Upper lobe of right lung (tissue), 1 donor: Measurements from ENCODE around the gene ENPEP. TPM values are rescaled to one million over a fixed set of nuclear protein-coding genes. Genes with fewer than 3 reads are reported as not detected.
"Not testable (repeated sequence)": the region's sequence is repeated elsewhere in the genome, so short reads cannot be mapped to it uniquely, and the experiment has no call there.

Source experiments
- ATAC-seq: fragments of 200-7000 bp; cut with Tn5 transposase; one replicate; pipeline ENCODE4 v1.9.1; 2020; ENCODE audit warnings: mild to moderate bottlenecking, moderate library complexity
- DNase-seq: peaks from one replicate; pipeline ENCODE4 v3.0.0-alpha.2; 2020
- H3K27ac ChIP-seq: fragments of 200-600 bp; one replicate; pipeline ENCODE4 v1.8.0; 2022
- H3K27me3 ChIP-seq: fragments of 200-600 bp; one replicate; pipeline ENCODE4 v1.8.0; 2022; ENCODE audit warnings: mild to moderate bottlenecking
- H3K36me3 ChIP-seq: fragments of 200-600 bp; one replicate; pipeline ENCODE4 v1.8.0; 2022
- H3K4me1 ChIP-seq: fragments of 200-600 bp; one replicate; pipeline ENCODE4 v1.8.0; 2022
- H3K4me3 ChIP-seq: fragments of 200-600 bp; one replicate; pipeline ENCODE4 v1.8.0; 2022; ENCODE audit warnings: mild to moderate bottlenecking
- H3K9me3 ChIP-seq: fragments of 200-600 bp; one replicate; pipeline ENCODE4 v1.8.0; 2022
- intact Hi-C: fragments of 100-400 bp; cut with DNase I; formaldehyde crosslinking; loops from one replicate; pipeline ENCODE4 v1.11.0; 2022
- total RNA-seq: library from RNA; stranded (reverse); fragmentation: NEBNext Ultra II Directional; extraction: Animal tissue kit (Norgen Biotek cat#: 25700); gene quantifications from one replicate; pipeline ENCODE4 v1.2.1, GENCODE V29; 2021
- TF ChIP-seq, protein P1 (sequence below): fragments of 200-600 bp; IDR thresholded peaks from one replicate; pipeline ENCODE4 v1.8.0; 2022; ENCODE audit warnings: antibody characterized with exemption
- donor health status: DM: no; HTN: yes; CAD: no; lungs with severe emphysema.

The ENPEP gene
- total RNA-seq, 1 donor from 2014 or later, result 7.5 TPM

DNA sequence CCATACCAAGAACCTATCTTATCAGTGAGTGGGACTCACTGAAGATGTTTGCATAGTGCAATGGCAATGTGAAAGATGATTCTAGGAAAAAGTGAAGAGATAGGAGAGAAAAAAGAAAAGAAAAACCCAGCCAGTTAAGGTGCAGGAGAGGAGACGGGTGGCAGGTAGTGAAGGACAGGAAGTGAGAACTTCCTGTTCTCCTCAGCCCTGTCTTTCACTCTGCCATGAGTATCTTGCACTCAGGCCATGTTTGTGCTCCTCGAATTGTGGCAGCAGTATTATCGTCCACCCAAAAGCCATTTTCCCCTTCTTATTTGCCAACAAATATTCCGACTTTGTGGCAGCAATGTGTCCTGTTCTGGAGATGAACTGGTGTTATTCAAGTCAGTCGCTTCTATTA lies 8.6 kb upstream of the ENPEP start:
- H3K27me3 ChIP-seq, result no peaks in the 10 kb centered on the region
- no peaks in the 10 kb centered on the region for H3K9me3 ChIP-seq
- no peak for ATAC-seq
- intact Hi-C loops, result no loop called here
- TF ChIP-seq, protein P1, sequence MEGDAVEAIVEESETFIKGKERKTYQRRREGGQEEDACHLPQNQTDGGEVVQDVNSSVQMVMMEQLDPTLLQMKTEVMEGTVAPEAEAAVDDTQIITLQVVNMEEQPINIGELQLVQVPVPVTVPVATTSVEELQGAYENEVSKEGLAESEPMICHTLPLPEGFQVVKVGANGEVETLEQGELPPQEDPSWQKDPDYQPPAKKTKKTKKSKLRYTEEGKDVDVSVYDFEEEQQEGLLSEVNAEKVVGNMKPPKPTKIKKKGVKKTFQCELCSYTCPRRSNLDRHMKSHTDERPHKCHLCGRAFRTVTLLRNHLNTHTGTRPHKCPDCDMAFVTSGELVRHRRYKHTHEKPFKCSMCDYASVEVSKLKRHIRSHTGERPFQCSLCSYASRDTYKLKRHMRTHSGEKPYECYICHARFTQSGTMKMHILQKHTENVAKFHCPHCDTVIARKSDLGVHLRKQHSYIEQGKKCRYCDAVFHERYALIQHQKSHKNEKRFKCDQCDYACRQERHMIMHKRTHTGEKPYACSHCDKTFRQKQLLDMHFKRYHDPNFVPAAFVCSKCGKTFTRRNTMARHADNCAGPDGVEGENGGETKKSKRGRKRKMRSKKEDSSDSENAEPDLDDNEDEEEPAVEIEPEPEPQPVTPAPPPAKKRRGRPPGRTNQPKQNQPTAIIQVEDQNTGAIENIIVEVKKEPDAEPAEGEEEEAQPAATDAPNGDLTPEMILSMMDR, result no peak
- no peaks in the 10 kb centered on the region for H3K4me1 ChIP-seq
- no peak overlapping the region for H3K27ac ChIP-seq
- no peak for DNase-seq
- no peaks in the 10 kb centered on the region for H3K36me3 ChIP-seq
- no peak overlapping the region for H3K4me3 ChIP-seq

DNA sequence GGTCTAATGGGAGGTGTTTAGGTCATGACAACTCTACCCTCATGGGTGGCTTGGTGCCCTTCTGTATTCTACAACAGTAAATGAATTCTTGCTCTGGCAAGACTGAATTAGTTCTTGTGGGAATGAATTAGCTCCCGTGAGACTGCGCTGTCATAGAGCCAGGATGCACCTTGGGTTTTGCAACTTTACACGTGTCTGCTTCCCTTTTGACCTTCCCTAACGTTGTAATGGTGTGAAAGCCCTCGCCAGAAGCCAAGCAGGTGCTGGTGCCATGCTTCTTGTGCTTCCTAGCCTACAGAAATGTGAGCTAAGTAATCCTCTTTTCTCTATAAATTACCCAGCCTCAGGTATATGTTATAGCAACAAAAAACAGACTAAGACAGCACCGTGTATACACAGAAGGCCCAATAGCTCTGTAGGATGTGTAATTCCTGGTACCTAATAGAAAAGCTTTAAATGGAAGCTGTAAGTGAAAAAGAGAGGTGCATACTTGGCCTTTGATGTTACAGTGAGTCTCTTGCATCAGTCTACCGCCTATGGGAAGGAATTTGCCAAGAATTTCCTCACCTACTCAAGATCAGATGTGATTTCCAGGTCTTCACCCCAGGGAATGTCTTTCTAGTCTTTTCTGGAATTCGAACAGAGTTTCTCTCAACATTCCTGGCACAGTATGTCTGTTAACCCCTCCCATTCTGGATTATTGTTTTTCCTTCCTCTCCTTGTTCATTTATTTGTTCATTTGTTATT lies 3.2 kb upstream of the ENPEP start:
- no peaks in the 10 kb centered on the region for H3K36me3 ChIP-seq
- no peaks in the 10 kb centered on the region for H3K4me1 ChIP-seq
- DNase-seq, result no peak
- no peak overlapping the region for H3K27ac ChIP-seq
- intact Hi-C loops, result no loop called here
- H3K27me3 ChIP-seq, result no peaks in the 10 kb centered on the region
- no peak overlapping the region for H3K4me3 ChIP-seq
- H3K9me3 ChIP-seq, result no peaks in the 10 kb centered on the region
- ATAC-seq, result no peak
- TF ChIP-seq, protein P1, result no peak

DNA sequence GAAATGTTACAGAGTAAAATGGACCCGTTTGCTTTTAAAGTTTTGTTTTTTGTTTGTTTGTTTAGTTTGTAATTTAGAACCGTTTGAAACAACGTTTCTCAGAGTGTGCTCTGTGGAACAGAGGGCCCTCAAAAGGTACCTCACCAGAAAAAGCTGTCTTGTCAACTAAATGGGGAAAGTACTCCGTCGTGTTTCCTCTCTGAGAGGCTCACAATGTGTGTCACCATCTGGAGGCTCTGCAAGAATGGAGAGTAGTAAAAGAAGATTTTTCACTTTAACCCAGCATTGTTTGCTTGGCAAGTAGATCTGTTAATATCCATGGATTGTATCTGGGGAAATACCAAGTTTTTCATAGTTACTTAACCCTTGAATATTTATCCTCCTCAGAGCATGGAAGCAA lies 1.5 kb upstream of the ENPEP start:
- no peak for DNase-seq
- TF ChIP-seq, protein P1, result no peak
- no peaks in the 10 kb centered on the region for H3K27me3 ChIP-seq
- H3K27ac ChIP-seq, result no peak overlapping the region
- H3K36me3 ChIP-seq, result no peaks in the 10 kb centered on the region
- ATAC-seq, result no peak
- no peak overlapping the region for H3K4me3 ChIP-seq
- intact Hi-C loops, result no loop called here
- no peaks in the 10 kb centered on the region for H3K4me1 ChIP-seq
- H3K9me3 ChIP-seq, result no peaks in the 10 kb centered on the region

DNA sequence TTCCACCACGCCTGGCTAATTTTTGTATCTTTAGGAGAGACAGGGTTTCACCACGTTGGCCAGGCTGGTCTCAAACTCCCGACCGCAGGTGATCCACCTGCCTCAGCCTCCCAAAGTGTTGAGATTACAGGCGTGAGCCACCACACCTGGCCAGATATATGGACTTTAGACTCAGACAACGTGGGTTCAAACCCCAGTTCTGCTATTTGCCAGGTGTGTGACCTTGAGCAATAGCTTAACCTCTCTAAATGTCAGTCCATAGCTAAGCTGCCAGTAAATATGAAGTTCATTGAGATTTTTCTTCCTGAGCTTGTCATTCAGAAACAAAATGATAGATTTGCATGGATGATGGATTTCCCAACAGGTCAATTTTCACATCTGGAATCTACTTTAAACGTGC lies 875 bp upstream of the ENPEP start:
- ATAC-seq, DNase-seq, H3K27ac ChIP-seq, H3K4me1 ChIP-seq, intact Hi-C loops, H3K9me3 ChIP-seq, H3K36me3 ChIP-seq, H3K27me3 ChIP-seq, H3K4me3 ChIP-seq: not testable (repeated sequence)

DNA sequence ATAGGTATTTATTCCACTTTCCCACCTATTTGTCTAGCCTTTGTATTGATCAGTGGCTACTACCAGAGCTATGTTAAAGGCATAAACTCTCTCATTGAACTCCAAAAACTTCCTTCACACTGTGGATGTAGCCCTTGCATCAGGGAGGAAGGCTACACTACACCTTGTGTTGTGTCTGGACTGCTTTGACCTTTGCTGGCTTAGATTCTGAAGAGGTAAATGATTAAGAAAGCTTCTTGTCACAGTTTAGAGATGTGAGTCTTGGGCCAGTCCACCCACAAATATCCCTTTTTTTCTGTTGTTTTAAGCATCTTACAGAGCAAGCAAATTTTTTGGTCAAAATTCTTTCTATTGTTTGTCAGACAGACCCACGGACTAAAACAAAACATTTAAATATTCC lies 1.9 kb downstream of the ENPEP start:
- intact Hi-C loops, result no loop called here
- Histone ChIP-seq H3K27ac (no peak overlapping the region), H3K9me3 (no peaks in the 10 kb centered on the region), H3K36me3 (no peaks in the 10 kb centered on the region), H3K4me1 (no peaks in the 10 kb centered on the region), H3K4me3 (peak overlapping the region; percentile 44), H3K27me3 (no peaks in the 10 kb centered on the region)
- no peak for ATAC-seq
- TF ChIP-seq, protein P1, result no peak
- no peak for DNase-seq

DNA sequence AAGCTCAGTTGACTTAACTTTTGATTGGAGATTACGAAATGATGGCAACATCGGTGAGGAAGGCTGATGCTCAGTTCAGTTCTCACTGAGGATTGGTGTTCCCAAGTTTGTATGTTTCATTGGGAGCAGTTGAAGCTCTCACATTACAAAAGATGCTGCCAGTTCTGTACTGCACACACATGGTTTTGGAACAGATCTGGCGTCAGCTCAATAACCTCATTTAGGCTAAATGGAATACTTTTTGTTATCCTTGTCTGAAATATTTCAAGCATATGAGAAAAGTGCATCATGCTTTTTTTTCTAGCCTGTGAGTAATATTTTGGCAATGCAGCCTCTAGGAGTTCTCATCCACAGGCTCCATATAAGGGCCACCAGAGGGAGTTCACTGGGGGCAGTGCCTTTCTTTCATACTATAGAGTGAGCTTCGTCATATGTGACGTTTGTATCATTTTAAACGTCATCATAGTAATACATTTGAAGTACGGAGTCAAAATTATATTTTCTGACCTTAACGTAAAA lies 4.1 kb downstream of the ENPEP start:
- DNase-seq (no peak), ATAC-seq (no peak)
- Histone ChIP-seq H3K4me1 (no peaks in the 10 kb centered on the region), H3K36me3 (no peaks in the 10 kb centered on the region), H3K27ac (no peak overlapping the region), H3K9me3 (no peaks in the 10 kb centered on the region), H3K27me3 (no peaks in the 10 kb centered on the region), H3K4me3 (no peak overlapping the region)
- intact Hi-C loops, result no loop called here
- TF ChIP-seq, protein P1, result no peak
